PFSK-1 (cell line): ENCODE results near the gene DYDC1.

ENCODE experiments used
- FOXP2 ChIP-seq: optimal IDR thresholded peaks from 2 replicates; pipeline ENCODE3; 2011; ENCODE audit warnings: borderline replicate concordance, control low read depth, inconsistent platforms; ENCODE audit not compliant: insufficient read depth; ENCODE audit errors: extremely low read length, extremely low read depth
- POLR2AphosphoS5 ChIP-seq: IDR thresholded peaks from 2 replicates; pipeline ENCODE4 v1.6.1; 2012; ENCODE audit warnings: low read depth, mild to moderate bottlenecking, control low read depth, low read length, moderate library complexity
- SIN3A ChIP-seq: IDR thresholded peaks from 2 replicates; pipeline ENCODE4 v1.6.1; 2012; ENCODE audit warnings: mild to moderate bottlenecking, low read length, moderate library complexity, borderline replicate concordance; ENCODE audit not compliant: insufficient read depth
- TAF1 ChIP-seq: IDR thresholded peaks from 2 replicates; pipeline ENCODE4 v1.6.1; 2012; ENCODE audit warnings: low read length, control low read depth, borderline replicate concordance; ENCODE audit not compliant: insufficient read depth
- TF ChIP-seq, protein P1 (sequence below), 2 experiments: IDR thresholded peaks; 2 replicates each; pipeline versions ENCODE4 v1.6.1 to v1.8.0; 2011 to 2012; ENCODE audit warnings: low read depth in 2 of 2, low read length in 2 of 2, control low read depth in 1 of 2, inconsistent platforms in 1 of 2, mild to moderate bottlenecking in 1 of 2, moderate library complexity in 1 of 2; ENCODE audit not compliant: insufficient read depth in 1 of 2

Gene DYDC1

GRCh38 chr10:80296942-80297341 lies 59.6 kb downstream of the DYDC1 start:
- TF ChIP-seq SIN3A (no peak), POLR2AphosphoS5 (no peak), FOXP2 (no peak), TAF1 (no peak)
- TF ChIP-seq, protein P1, sequence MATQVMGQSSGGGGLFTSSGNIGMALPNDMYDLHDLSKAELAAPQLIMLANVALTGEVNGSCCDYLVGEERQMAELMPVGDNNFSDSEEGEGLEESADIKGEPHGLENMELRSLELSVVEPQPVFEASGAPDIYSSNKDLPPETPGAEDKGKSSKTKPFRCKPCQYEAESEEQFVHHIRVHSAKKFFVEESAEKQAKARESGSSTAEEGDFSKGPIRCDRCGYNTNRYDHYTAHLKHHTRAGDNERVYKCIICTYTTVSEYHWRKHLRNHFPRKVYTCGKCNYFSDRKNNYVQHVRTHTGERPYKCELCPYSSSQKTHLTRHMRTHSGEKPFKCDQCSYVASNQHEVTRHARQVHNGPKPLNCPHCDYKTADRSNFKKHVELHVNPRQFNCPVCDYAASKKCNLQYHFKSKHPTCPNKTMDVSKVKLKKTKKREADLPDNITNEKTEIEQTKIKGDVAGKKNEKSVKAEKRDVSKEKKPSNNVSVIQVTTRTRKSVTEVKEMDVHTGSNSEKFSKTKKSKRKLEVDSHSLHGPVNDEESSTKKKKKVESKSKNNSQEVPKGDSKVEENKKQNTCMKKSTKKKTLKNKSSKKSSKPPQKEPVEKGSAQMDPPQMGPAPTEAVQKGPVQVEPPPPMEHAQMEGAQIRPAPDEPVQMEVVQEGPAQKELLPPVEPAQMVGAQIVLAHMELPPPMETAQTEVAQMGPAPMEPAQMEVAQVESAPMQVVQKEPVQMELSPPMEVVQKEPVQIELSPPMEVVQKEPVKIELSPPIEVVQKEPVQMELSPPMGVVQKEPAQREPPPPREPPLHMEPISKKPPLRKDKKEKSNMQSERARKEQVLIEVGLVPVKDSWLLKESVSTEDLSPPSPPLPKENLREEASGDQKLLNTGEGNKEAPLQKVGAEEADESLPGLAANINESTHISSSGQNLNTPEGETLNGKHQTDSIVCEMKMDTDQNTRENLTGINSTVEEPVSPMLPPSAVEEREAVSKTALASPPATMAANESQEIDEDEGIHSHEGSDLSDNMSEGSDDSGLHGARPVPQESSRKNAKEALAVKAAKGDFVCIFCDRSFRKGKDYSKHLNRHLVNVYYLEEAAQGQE (IDR thresholded peaks at IDR 0.05; ENCODE audit: insufficient read depth in 1 of 2, low read depth in 2 of 2, low read length in 2 of 2) = no peak

- no peak for TF ChIP-seq TAF1
- TF ChIP-seq SIN3A = no peak
- TF ChIP-seq, protein P1 (IDR thresholded peaks at IDR 0.05; ENCODE audit: insufficient read depth in 1 of 2, low read depth in 2 of 2, low read length in 2 of 2) = no peak
- no peak for TF ChIP-seq FOXP2
- TF ChIP-seq POLR2AphosphoS5 = no peak
Observed at GRCh38 chr10:80292607-80293239, 63.8 kb downstream of the DYDC1 start.

DNA sequence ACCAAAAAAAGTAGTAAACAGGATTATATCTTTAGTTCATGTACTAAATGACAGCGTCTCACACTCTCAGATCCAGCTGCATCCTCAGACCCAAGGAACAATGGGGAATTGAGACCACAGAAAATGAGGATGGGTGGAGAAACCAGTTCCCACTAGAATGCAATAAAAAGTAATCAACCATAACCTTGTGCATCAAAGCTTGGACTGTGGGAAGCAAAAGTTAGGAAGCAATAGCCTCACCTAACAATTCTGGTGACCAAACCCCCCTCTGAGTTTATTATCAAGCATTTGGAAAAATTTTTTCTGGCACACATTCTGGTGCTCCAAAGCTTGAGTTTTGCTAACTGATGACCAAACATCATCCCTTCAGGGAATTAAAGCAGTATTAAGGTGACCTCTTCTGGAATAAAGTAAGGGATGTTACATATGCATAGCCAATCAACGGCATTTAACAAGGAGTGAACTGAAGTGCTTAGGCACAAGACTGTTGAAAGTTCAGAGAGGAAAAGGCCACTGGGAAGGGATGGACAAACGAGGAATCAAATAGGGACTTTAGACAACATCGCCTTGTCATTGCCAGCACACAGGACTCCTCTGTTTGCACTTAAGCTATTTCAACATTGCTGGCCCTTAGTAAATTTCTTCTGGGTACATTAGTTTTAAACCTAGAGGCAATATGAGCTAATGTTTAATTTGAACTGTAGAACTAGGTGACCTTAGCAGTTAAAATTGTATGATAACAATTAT lies 65.9 kb downstream of the DYDC1 start:
- TF ChIP-seq FOXP2 (no peak), SIN3A (no peak), POLR2AphosphoS5 (no peak), TAF1 (no peak)
- TF ChIP-seq, protein P1 (IDR thresholded peaks at IDR 0.05; ENCODE audit: insufficient read depth in 1 of 2, low read depth in 2 of 2, low read length in 2 of 2) = no peak

- TF ChIP-seq FOXP2 = no peak
- TF ChIP-seq POLR2AphosphoS5 = no peak
- no peak for TF ChIP-seq TAF1
- no peak for TF ChIP-seq SIN3A
Observed at GRCh38 chr10:80289451-80290287, 66.9 kb downstream of the DYDC1 start, which contains the start of gene MAT1A. MAT1A (minus strand) TSS chr10:80289658; CDS start chr10:80289423, 235 bp downstream.

DNA sequence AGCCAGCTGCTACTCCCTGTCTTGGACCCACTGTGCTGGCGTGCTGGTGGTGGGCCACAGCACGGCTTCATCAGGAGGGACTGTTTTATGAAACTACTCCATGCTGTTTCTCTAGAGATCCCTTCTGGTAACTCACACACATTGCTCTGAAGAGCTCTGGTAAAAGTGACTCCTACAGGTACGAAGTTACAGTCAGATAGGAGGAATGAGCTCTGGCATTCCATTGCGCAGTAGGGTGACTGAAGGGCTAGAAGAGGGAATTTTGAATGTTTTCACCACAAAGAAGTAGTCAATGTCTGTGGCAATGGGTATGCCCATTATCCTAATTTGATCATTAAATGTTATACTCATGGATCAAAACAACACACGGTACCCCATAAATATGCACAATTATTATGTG lies 67.7 kb downstream of the DYDC1 start:
- no peak for TF ChIP-seq SIN3A
- TF ChIP-seq TAF1 = no peak
- TF ChIP-seq FOXP2 = no peak
- TF ChIP-seq, protein P1 (IDR thresholded peaks at IDR 0.05; ENCODE audit: insufficient read depth in 1 of 2, low read depth in 2 of 2, low read length in 2 of 2) = no peak
- TF ChIP-seq POLR2AphosphoS5 = no peak
